ENCODE results near the gene CPA1.

The CPA1 gene

GRCh38 chr7:130430841-130431666, 50.8 kb downstream of the CPA1 start:
- DNase-seq (ENCODE audit: low spot score) = peak; percentile 55

- DNase-seq (ENCODE audit: low spot score) = no peak
Measured at GRCh38 chr7:130432886-130433285, 52.6 kb downstream of the CPA1 start.

GRCh38 chr7:130433301-130433700, 53.0 kb downstream of the CPA1 start:
- DNase-seq (ENCODE audit: low spot score) = no peak

- no peak for DNase-seq (ENCODE audit: low spot score)
Measured at GRCh38 chr7:130435311-130435854, 55.1 kb downstream of the CPA1 start.

GRCh38 chr7:130436253-130436652, 56.0 kb downstream of the CPA1 start:
- DNase-seq (ENCODE audit: low spot score) = no peak
